Right renal pelvis (tissue), 4 donors: Measurements from ENCODE around the gene DDOST. TPM values are rescaled to one million over a fixed set of nuclear protein-coding genes. Genes with fewer than 3 reads are reported as not detected.
"Not testable (repeated sequence)": the region's sequence is repeated elsewhere in the genome, so short reads cannot be mapped to it uniquely, and the experiment has no call there.

Experiments
- DNase-seq, 4 donors: peaks; one replicate each; pipeline ENCODE4 v3.0.0-alpha.2; 2013; ENCODE audit warnings: low read depth in 4 of 4, low spot score in 3 of 4, missing footprints in 1 of 4
- polyA plus RNA-seq, 4 donors: library from polyadenylated mRNA; unstranded; fragments of 120-200 nt; gene quantifications; one replicate each; pipeline ENCODE4 v1.2.1, GENCODE V29; 2013; ENCODE audit not compliant: insufficient read length in 4 of 4

The DDOST gene
- polyA plus RNA-seq, 4 donors, result 217 to 254 (median 232) TPM

DNA sequence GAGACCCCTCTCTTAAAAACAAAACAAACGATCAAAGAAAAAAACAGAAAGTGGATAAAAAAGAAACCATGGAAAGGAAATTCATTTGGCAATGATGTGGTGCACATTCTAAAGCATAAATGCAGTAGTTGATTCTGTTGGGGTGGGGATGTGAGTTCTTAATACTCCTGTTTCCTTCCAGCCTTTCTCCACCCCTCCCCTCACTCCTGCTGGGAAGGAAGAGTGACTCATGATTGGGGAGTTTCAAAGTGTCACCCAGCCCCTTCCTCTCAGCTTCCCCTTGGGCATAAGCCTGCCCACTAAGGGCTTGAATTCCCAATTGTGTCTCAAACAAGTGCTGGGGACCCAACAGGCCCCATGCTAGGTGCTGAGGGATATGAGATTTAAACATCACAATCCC lies 34.6 kb downstream of the DDOST start:
- no peak for DNase-seq

DNA sequence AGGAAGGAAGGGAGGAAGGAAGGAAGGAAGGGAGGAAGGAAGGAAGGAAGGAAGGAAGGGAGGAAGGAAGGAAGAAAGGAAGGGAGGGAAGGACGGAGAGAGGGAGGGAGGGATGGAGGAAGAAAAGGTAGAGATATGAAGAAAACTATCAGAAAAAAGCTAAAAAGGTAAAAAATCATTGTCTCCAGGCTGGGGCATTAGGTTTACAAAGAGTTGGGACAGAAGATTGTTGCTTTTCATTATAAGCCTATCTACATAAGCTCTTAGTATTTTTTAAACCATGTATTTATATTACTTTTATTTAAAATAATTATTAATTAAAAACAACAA lies 35.1 kb downstream of the DDOST start:
- no peak for DNase-seq

DNA sequence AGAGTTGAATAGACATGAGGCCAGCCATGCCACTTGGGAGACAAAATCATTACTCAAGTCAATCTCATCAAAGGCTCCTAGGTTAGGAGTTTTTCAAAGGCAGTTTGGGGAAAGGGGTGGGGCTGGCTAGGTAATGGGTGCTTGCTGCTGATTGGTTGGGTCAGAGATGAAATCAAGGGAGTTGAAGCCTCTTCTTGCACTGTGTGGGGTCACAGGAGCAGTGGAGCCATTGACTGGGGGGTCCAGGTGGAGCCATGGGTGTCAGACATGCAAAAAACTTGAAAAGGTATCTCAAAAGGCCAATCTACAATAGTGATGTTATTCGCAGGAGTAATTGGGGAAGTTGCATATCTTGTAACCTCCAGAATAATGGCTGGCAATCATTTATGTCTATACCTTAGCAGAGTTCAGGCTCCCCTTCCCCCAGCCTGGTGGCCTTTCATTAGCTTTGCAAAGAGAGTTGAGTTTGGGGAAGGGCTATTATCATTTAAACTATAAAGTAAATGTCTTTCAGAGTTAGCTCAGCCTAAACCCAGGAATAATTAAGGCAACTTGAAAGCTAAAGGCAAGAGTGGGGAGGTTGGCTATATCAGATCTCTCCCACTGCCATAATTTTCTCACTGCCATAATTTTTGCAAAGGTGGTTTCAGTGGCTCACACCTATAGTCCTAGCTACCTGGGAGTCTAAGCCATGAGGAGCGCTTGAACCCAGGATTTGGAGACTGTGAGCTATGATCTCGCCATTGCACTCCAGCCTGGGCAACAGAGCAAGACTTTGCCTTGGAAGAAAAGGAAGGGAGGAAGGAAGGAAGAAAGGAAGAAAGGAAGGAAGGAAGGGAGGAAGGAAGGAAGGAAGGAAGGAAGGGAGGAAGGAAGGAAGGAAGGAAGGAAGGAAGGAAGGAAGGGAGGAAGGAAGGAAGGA lies 35.7 kb downstream of the DDOST start:
- DNase-seq, result no peak

DNA sequence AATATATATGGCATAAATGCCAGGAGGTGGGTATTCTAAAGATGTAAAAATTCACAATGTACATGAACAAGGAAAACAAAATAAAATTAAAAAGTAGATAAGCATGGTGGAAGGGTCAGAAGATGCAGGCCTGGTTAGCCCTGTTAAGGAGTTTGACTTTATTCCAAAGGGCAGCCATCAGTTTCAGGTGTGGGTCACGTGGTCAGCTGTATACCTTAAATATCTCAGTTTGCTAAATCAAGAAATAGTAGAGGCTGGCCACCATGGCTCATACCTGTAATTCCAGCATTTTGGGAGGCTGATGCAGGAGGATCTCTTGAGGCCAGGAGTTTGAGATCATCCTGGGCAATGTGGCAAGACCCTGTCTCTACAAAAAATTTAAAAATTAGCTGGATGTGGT lies 36.5 kb downstream of the DDOST start:
- DNase-seq, result no peak

DNA sequence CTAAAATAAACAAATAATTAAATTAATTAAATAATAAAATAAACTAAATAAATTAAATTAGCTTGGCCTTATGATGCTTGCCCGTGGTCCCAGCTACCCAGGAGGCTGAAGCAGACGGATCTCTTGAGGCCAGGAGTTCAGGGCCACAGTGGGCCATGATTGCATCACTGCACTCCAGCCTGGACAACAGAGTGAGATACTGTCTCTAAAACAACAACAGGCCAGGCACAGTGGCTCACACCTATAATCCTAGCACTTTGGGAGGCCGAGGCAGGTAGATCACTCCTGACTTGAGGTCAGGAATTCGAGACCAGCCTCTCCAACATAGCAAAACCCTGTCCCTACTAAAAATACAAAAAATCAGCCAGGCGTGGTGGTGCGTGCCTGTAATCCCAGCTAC lies 40.2 kb downstream of the DDOST start:
- no peak for DNase-seq

DNA sequence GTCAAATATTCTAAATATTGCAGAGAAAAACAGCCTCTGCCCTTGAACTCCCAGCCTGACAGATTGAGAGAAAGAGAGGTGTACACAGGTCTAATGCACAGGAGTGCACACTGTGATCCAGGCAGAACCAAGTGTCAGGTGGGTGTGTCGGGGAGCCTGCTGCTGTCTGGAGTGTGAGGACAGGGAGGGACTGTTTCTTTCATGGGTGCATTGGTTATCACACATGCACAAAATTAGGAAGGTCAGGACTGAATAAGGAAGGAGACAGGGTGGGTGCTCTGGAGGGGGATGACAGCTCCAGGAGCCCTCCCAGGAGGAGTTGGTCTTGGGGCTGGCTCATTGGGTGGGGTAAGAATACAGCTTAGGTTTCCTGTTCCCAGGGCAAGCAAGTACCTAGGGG lies 41.2 kb downstream of the DDOST start:
- no peak for DNase-seq

DNA sequence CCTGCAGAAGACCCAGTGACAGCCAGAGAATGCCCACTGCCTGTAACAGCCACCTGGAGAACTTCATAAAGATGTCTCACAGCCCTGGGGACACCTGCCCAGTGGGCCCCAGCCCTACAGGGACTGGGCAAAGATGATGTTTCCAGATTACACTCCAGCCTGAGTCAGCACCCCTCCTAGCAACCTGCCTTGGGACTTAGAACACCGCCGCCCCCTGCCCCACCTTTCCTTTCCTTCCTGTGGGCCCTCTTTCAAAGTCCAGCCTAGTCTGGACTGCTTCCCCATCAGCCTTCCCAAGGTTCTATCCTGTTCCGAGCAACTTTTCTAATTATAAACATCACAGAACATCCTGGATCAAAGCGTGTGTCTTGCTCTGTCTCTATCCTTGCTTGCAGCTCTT lies 42.6 kb downstream of the DDOST start:
- no peak for DNase-seq

DNA sequence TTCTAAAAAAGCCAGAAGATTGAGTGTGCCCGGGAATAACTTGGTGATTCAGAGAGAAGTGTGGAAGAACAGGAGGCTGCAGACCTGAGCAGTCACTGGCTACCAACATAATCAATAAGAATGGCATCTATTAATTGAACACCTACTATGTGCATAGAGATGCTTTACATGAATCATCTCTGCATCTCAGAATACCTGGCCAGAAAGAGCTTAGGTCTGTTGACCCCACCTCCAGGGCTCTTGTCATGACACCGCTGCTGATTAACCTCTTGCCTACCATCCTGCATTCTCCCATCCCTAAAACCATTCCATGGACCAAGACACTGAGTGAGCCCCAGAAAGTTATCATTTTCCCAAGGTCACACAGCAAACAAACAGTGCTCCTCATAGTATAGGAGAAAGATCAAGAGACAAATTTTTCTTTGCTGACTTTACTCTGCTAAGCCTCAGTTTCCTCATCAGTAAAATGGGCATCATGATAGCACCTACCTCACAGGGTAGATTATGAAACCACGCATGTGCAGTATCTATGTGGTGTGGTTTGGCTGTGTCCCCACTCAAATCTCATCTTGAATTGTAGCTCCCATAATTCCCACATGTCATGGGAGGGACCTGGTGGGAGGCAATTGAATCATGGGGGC lies 44.2 kb downstream of the DDOST start:
- no peak for DNase-seq

DNA sequence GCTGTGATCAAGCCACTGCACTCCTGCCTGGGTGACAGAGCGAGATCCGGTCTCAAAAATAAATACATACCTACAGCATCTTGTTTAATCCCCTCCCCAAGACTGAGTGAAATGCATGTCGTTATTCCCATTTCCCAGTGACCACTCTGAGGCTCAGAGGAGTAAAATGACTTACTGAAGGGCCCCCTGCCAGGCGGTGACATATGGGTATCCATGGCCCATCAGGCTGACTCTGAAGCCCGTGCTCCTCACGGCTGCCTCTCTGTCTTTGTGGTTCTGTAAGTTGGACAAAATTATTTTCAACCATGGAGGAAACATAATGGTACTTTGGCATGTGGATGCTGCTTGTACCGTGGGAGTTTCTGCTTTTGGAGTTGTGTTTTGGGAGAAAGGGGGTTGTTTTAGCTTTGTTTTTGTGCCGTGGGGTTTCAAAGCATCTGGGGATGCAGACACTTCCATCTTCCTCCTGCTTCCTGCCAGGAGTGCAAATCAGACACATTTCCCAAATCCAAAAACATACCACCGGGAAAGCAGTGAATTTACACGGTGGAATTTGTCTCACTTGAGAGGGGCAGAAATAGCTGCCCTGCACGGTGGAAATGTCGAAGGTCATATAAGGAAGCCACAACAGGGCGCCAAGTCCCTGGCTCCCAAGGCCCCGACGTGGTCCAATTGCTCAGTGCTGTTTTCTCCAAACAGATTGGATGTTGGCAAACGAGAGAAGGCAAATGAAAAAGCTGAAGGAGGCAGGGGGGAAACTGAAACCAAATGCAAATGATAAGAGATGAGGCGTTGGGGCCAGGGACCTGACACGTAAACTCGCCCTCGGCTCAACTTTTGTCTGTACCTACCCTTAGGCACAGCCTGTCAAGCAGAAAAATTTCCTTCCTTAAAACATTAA lies 45.0 kb downstream of the DDOST start:
- DNase-seq, result no peak

DNA sequence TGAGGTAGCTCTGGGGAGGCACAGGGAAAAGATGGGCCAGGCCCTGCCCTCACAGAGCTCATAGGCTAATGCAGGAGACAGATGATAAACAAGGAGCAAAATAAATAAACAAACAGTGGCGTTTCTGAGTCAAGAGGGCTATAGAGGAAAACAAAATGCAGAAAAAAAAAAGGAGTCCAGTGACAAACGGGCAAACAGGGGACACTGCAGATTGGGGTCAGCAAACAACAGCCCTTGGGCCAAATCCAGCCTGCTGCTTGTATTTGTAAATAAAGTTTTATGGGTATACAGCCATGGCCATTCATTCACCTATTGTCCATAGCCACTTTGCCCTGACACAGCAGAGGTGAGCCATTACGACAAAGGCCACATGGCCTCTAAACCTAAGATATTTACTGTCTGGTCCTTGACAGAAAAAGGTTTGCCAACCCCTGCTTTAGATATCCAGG lies 47.0 kb downstream of the DDOST start:
- no peak for DNase-seq

DNA sequence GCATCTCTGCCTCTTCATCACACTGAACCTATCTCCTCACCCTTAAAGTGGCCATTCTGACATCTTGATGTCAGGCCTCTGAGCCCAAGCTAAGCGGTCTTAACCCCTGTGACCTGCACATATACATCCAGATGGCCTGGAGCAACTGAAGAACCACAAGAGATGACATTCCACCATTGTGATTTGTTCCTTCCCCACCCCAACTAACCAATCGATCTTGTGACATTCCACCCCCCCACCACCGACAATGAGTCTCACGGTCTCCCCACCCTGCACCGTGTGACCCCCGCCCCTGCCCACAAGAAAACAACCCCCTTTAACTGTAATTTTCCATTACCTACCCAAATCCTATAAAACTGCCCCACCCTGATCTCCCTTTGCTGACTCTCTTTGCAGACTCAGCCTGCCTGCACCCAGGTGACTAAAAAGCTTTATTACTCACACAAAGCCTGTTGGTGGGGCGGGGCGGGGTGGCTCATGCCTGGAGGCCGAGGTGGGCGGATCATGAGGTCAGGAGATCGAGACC lies 48.9 kb downstream of the DDOST start:
- no peak for DNase-seq

DNA sequence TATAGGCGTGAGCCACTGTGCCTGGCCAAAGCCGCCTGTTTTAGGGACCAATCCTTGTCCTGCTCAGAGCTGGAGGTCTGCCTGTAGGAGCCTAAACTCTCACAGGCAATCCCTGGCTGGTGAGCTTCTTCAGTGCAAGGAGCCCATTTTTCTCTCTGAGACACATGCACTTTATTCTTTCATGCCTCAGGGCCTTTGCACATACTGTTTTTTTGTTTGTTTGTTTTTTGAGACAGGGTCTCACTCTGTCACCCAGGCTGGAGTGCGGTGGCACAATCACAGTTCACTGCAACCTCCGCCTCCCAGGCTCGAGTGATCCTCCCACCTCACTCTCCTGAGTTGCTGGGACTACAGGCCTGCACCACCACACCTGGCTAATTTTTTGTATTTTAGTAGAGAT lies 49.5 kb downstream of the DDOST start:
- no peak for DNase-seq

DNA sequence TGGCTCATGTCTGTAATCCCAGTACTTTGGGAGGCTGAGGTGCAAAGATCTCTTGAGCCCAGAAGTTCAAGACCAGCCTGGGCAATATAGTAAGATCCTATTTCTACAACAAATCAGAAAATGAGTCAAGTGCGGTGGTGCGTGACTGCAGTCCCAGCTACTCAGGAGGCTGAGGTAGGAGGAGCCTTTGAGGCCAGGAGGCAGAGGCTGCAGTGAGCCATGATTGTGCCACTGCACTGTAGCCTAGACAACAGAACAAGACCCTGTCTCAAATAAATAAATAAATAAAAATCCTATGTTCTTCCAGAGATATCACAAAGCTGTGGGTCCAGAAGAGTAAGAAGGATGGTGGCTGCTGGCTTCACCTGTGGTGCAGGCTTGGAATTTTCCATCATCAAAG lies 50.2 kb downstream of the DDOST start:
- no peak for DNase-seq

DNA sequence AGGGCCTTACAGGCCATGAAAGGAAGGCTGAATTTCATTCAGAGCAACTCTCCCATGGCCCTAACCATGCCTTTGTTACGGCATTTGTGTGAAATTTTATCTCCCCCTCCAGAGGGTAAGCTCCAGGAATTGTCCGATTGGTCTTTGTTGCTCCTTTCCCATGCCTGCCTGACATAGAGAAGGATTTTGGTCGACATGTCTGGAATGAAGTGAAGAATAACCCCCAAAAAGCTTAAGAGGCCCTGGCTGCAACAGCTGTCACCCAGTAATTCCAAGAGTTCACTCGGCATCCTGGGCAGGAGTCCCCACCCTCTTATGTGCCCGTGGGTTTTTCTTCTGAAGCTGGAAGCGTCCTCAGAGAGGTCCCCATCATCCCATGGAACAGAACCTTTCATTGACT lies 51.6 kb downstream of the DDOST start:
- no peak for DNase-seq

DNA sequence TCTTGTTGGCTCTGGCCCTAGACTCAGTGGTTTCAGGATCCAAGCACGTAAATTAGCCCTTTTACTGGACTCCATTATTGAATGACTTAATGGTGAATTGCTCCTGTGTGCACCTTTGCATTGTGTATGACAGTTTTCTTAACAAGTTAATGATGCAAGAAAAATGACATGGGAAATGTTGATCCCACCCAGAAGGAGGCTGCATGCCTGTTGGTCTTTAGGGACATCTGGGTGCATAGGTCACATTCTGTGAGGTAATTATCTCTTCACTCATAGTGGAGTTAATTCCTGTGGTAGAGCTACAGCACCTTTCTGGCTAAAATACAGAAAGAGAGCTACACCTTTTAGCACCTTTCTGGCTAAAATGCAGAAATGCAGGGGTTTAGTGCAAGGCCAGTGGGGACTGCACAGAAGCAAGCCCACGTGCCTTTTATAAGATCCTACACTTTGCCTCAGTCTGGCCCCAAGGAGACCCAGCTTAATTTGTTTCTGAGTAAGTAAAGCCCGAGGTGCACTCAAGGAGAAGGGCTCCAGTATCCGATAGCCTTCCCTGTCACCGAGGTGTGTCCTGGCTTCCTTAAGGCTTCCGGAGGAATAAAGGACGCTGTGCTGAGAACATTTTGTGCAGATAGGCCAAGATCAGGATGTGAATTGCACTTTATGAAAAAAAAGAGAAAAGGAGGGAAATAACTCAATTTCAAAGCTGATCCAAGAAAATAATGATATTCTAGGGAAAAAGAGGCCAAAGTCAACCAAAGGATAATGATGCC lies 54.2 kb downstream of the DDOST start:
- DNase-seq, result not testable (repeated sequence)

DNA sequence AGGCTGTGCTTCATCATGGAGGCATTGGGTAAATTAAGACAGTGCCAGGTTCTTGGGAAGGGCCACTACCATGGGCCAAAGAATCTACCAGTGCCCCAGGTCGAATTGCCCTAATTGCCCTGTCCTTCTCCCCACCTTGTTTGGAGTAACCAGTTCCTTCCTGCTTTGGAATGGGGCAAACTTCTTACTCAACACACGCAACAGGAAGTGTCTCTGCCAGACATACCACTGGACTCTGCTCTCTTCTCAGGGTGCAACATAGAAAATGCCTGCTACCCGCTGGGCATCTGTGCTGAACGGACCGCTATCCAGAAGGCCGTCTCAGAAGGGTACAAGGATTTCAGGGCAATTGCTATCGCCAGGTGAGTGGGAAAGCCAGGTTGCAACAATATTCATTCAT lies 56.5 kb downstream of the DDOST start:
- DNase-seq, result no peak

DNA sequence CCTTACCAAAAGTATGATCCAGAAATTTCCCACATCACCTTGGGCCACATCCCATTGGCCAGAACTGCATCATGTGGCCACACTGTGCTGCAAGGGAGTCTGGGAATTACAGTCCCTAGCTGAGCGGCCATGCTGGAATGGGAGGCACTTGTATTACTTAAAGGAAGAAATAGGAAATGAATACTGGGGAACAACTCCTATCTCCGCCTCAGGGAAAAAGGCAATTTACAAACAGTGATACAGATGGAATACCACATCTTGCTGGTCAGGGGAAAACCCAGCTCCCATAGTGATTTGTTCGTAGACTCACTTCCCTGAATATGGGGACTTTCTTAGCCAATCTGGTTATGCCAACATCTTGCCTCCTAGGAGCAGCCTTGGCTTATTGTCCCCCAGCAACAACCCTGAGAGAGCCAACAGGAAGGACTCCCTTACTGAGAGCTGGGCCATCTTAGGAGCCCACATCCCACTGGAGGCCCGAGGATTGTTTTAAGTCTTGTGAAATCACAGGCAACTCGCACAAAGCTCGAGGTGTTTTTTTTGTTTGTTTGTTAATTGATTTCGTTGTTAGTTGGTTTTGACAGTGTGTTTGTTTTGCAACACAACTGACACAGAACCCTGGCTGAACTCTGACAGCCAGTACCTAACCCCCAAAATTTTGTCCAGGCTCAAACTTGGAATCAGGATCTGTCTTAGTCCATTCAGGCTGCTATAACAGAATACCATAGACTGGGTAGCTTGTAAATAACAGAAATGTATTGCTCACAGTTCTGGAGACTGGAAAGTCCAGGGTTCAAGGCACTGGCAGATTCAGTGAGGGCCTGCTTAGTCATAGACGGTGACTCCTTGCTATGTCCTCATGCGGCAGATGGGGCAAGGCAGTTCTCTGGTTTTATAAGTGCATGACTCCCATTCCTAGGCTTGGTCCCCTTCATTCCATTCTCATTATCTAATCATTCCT lies 57.4 kb downstream of the DDOST start:
- DNase-seq, result no peak

DNA sequence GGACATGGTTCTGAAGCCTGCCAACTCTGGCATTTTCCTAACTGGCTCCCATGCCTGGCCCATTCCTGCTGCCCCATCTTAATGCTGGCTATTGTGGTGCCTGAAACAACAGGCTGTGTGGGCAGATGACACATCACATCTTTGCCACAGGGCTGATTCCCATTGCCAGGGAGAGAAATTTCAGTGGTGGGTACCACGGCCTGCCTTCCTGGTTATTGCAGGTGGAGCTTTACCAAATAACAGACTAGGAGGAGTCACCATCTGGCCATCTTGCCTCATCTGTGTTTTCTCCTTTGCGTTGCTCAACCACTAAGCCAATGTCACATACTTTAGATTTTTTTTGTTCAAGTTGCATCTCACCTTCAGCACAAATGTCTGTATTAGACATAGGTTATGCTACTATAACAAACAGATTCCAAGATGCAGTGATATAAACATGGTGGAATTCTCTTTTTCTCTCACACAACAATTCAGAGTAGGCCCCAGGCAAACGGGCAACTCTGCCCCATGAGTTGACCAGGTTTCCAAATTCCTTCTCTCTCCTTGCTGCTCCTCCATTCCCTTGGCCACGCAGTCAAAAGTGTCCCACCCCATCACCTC lies 58.2 kb downstream of the DDOST start:
- DNase-seq, result no peak
